Right lobe of liver (tissue), 4 donors: ENCODE measurements around the gene CREB5.

ENCODE experiments used
- POLR2A ChIP-seq: fragments of 450-650 bp; IDR thresholded peaks from one replicate; pipeline ENCODE4 v1.6.1; 2017; ENCODE audit warnings: antibody characterized with exemption, mild to moderate bottlenecking
- TF ChIP-seq, protein P1 (sequence below), 4 donors: fragments of 200-600 bp in 3 of 4; fragments of 450-650 bp in 1 of 4; IDR thresholded peaks; one replicate each; pipeline versions ENCODE4 v1.5.1 to v1.8.0; 2016 to 2022; ENCODE audit warnings: antibody characterized with exemption in 4 of 4, mild to moderate bottlenecking in 2 of 4
- donor health status: DM: no; HTN: no; CAD: no.
- donor health status: DM: no; HTN: no; CAD: no.
- donor health status: DM: no; HTN: yes; CAD: no.

- TF ChIP-seq, protein P1, sequence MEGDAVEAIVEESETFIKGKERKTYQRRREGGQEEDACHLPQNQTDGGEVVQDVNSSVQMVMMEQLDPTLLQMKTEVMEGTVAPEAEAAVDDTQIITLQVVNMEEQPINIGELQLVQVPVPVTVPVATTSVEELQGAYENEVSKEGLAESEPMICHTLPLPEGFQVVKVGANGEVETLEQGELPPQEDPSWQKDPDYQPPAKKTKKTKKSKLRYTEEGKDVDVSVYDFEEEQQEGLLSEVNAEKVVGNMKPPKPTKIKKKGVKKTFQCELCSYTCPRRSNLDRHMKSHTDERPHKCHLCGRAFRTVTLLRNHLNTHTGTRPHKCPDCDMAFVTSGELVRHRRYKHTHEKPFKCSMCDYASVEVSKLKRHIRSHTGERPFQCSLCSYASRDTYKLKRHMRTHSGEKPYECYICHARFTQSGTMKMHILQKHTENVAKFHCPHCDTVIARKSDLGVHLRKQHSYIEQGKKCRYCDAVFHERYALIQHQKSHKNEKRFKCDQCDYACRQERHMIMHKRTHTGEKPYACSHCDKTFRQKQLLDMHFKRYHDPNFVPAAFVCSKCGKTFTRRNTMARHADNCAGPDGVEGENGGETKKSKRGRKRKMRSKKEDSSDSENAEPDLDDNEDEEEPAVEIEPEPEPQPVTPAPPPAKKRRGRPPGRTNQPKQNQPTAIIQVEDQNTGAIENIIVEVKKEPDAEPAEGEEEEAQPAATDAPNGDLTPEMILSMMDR (IDR thresholded peaks at IDR 0.05) = peak; percentile 59 to 80 (median 70)
- TF ChIP-seq POLR2A = no peak
Measured at GRCh38 chr7:28626624-28627262, 214.4 kb downstream of the CREB5 start.
